HG03575 (cell line): Measurements from ENCODE around the gene PCYT1B.

Experiments used
- ATAC-seq: cut with Tn5 transposase; IDR thresholded peaks from one replicate; pipeline ENCODE4 v1.9.1; 2021; ENCODE audit not compliant: unreplicated experiment, insufficient number of reproducible peaks, low FRiP score; ENCODE audit errors: extremely low read depth

PCYT1B gene

GRCh38 chrX:24550166-24550565 lies 97.0 kb downstream of the PCYT1B start:
- no peak for ATAC-seq

DNA sequence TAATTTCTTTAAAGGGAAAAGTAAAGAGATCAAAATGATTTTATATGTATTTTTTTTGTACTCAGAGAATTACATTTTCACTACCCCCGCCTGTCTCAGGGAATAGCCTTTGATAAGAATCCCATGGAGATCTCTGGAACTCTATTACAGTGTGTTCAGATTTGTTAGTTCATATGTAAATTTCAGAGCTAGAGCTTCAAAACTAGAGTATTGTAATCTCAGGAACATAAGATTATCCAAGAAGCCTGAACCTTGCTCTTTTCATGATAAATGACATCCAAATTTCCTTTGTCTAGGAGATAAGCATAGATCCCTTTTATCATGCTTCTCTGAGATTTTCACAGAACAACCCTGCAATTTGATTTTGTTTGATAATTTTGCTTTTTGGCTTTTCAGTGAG lies 99.2 kb downstream of the PCYT1B start:
- no peak for ATAC-seq

DNA sequence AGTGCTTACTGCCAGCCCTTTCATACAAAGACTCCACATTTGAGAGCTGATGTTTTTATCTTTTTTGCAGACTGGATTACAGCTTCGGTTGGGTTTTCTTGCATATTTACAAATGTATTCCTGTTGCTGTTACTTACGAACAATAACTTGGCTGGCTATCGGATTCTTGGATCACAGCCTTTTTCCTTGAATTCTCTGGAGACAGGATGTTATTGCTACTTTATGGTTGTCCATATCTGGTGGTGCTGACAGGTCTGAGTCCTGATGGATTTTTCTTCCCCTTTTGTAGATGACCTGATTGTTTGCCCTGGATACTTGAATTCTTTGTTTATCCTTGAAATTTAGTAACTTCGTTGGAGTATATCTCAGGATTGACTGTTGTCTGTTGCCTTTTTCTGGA lies 104.4 kb downstream of the PCYT1B start:
- ATAC-seq = no peak

GRCh38 chrX:24536551-24536950 lies 110.6 kb downstream of the PCYT1B start:
- no peak for ATAC-seq

- no peak for ATAC-seq
Observed at GRCh38 chrX:24528605-24529004, 118.5 kb downstream of the PCYT1B start.

DNA sequence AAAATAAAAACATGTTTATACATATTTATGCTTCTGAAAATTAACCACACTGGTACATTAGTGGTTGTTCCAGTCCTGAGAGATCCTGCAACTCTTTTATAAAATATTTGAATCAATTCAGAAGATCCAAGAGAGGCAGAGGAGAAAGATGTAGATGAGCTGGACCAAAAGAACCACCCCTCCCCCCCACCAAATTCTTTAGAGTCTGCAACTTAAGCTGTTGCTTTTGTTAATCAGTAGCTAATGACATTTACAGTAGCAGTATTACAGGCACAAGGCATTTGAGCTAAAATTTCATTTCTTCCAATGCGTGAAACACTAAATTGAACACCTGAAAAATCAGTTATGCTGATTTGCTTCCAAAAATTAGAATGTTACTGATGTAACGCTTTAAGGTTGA lies 120.5 kb downstream of the PCYT1B start:
- ATAC-seq = no peak

DNA sequence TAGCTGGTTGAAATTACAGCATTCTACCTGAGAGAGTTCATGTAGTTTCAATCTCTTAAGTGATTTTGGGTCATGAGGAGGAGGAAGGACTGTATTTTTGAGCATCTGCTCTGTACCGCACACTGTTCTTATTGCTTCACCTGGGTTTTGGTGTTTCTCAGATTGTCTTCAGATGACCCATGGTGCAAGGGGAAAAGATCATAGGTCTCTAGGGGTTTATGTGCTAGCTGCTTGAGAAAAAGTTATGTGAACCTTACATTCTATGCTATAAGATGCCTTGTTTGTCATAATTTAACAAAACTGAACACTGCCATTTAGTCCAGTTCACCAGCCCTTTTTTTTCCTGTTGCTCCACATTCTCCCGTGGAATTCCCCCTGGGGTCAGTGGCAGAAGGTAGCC lies 121.7 kb downstream of the PCYT1B start:
- ATAC-seq = no peak

GRCh38 chrX:24520472-24520871 lies 126.7 kb downstream of the PCYT1B start:
- no peak for ATAC-seq

GRCh38 chrX:24515447-24515846 lies 131.7 kb downstream of the PCYT1B start:
- no peak for ATAC-seq

- ATAC-seq = peak; percentile 90
Observed at GRCh38 chrX:24513416-24513815, 133.7 kb downstream of the PCYT1B start.

DNA sequence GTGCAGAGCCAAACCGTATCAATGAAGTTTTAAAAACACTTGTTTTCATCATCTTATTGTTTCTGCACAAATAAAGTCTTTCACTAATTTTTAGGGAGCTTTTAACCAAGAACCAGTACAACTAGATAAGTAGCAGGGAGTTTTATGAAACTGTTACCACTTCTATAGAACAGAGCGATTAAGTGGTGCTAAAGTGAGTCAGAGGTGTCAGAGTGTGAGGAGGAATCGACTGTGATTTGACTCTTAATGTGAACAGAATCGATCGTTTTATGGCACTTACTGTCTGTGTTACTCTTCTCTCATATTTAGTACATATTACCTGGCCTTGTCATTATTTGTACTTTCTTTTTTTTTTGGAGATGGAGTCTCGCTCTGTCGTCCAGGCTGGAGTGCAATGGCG lies 138.8 kb downstream of the PCYT1B start:
- ATAC-seq = no peak
